LoVo (cell line): ENCODE data around the gene PCDHGB2.
A peak's percentile ranks its signal among the peaks of the same experiment; 100 is the strongest.
"Not testable (repeated sequence)": the region's sequence is repeated elsewhere in the genome, so short reads cannot be mapped to it uniquely, and the experiment has no call there.

Source experiments
- DNase-seq: peaks from one replicate; pipeline ENCODE4 v3.0.0-alpha.2; 2016; ENCODE audit warnings: low spot score

PCDHGB2 gene

GRCh38 chr5:141349917-141350619 is 9.7 kb upstream of the PCDHGB2 start, which contains the start of gene PCDHGB1:
Gene PCDHGB1 (plus strand): TSS chr5:141350099. CDS start chr5:141350261, 162 bp downstream.
- no peak for DNase-seq

- DNase-seq, result no peak
Observed at GRCh38 chr5:141351591-141351990, 8.2 kb upstream of the PCDHGB2 start.

GRCh38 chr5:141354900-141355469 is 4.8 kb upstream of the PCDHGB2 start, which contains the start of gene PCDHGA4:
Gene PCDHGA4 (plus strand): TSS chr5:141355021. CDS start chr5:141355108, 87 bp downstream.
- no peak for DNase-seq

- DNase-seq, result no peak
Observed at GRCh38 chr5:141355641-141356040, 4.2 kb upstream of the PCDHGB2 start.

DNA sequence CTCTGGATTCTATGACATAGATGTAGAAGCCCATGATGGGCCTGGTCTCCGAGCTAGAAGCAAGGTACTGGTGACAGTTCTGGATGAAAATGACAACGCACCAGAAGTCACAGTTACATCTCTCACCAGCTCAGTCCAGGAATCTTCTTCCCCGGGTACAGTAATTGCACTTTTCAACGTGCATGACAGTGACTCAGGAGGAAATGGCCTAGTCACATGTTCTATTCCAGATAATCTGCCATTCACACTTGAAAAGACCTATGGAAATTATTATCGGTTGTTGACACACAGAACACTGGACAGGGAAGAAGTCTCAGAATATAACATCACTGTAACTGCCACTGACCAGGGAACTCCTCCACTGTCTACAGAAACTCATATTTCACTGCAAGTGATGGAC is 3.7 kb upstream of the PCDHGB2 start:
- no peak for DNase-seq

DNA sequence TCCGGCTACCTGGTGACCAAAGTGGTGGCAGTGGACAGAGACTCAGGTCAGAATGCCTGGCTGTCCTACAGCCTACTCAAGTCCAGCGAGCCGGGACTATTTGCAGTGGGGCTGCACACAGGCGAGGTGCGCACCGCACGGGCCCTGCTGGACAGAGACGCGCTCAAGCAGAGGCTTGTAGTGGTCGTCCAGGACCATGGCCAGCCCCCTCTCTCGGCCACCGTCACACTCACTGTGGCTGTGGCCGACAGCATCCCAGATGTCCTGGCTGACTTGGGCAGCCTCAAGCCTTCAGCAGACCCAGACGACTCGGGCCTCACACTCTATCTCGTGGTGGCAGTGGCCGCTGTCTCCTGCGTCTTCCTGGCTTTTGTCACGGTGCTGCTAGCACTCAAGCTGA is 2.8 kb upstream of the PCDHGB2 start:
- no peak for DNase-seq

DNA sequence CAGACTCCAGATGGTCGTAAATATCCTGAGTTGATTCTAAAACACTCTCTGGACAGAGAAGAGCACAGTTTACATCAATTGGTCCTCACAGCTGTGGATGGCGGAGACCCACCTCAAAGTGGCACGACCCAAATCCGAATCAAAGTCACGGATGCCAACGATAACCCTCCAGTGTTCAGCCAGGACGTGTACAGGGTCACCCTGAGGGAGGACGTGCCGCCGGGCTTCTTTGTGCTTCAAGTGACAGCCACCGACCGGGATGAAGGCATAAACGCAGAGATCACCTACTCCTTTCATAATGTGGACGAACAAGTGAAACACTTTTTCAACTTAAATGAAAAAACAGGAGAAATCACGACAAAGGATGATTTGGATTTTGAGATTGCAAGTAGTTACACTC is 891 bp downstream of the PCDHGB2 start:
- no peak for DNase-seq

DNA sequence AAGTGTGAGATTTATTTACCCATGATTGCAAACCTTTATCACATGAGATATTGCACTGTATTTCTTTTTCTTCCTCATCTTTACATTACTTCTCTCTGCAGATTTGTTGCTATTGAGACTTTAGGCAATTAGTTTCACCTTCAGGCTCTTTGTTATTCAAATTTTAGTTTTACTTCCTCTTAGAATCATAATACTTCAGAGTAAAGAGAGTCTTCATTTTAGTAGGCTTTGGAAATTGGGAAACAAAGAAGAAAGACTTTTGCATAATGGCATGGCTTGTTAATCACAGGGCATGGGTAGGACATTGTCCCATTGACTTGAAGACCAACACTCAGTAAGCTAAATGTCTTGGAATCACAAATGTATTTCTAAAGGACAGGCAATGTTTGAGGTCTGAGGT is 2.9 kb downstream of the PCDHGB2 start:
- DNase-seq, result no peak

- no peak for DNase-seq
Observed at GRCh38 chr5:141363952-141364660, 4.3 kb downstream of the PCDHGB2 start, which contains the start of gene PCDHGA5. Gene PCDHGA5 (plus strand): TSS chr5:141364162. CDS start chr5:141364331, 169 bp downstream.

- no peak for DNase-seq
Observed at GRCh38 chr5:141366016-141366896, 6.5 kb downstream of the PCDHGB2 start.

GRCh38 chr5:141369994-141370848 is 10.4 kb downstream of the PCDHGB2 start, which contains the start of gene PCDHGB3:
Gene PCDHGB3 (plus strand): TSS chr5:141370242. CDS start chr5:141370395, 153 bp downstream.
- DNase-seq, result no peak

- DNase-seq, result no peak
Observed at GRCh38 chr5:141371572-141372475, 12.0 kb downstream of the PCDHGB2 start.

GRCh38 chr5:141373673-141374317 is 14.0 kb downstream of the PCDHGB2 start, which contains the start of gene PCDHGA6:
Gene PCDHGA6 (plus strand): TSS chr5:141373891. CDS start chr5:141374084, 193 bp downstream.
- DNase-seq, result peak; percentile 11

DNA sequence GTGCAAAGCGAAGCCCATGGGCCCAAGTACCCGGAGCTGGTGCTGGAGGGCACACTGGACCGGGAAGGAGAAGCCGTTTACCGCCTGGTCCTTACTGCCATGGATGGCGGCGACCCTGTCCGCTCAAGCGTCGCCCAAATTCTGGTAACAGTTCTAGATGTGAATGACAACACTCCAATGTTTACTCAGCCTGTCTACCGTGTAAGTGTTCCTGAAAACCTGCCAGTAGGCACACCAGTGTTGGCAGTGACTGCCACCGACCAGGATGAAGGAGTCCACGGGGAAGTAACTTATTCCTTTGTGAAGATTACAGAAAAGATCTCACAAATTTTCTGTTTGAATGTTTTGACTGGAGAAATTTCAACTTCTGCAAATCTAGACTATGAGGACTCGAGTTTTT is 14.8 kb downstream of the PCDHGB2 start:
- DNase-seq, result no peak

GRCh38 chr5:141375444-141376155 is 15.8 kb downstream of the PCDHGB2 start:
- DNase-seq, result not testable (repeated sequence)

DNA sequence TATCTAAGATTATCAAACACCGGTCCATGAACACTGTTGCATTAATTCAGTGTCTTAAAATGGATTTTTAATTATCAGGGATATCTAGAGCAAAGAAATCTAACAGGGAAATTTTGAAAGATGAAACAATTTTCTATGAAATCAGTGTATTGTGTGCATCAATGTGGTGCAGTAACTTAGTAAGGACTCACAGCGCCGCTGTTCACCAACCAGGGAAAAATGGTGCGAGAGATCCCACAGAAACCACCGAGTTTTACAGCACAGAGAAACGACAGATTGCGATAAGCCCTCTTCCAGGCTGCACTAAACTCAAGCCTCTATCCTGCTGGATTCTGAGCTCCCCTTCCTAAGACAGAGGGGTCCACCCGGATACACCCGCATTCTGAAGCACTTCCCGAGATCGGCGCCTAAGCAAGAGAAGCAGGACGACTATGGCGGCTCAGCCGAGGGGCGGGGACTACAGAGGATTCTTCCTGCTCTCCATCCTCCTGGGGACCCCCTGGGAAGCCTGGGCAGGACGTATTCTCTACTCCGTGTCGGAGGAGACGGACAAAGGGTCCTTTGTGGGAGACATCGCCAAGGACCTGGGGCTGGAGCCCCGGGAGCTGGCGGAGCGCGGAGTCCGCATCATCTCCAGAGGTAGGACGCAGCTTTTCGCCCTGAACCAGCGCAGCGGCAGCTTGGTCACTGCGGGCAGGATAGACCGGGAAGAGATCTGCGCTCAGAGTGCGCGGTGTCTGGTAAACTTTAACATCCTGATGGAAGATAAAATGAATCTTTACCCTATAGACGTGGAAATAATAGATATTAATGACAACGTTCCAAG is 22.9 kb downstream of the PCDHGB2 start, which contains the start of gene PCDHGA7:
PCDHGA7 (plus strand) TSS at position 274 of the 826 bp plus-strand sequence; CDS start at position 432, 158 bp downstream.
- DNase-seq, result no peak

DNA sequence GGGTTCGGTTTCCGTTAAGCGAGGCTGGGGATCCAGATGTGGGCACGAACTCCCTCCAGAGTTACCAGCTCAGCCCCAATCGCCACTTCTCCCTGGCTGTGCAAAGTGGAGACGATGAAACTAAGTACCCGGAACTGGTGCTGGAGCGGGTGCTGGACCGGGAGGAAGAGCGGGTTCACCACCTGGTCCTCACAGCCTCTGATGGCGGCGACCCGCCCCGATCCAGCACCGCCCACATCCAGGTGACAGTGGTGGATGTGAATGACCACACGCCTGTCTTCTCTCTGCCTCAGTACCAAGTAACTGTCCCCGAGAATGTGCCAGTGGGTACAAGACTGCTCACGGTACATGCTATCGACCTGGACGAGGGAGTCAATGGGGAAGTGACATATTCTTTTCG is 23.6 kb downstream of the PCDHGB2 start:
- DNase-seq, result no peak
